NCI-H446 (cell line): ENCODE measurements around the gene PHLDB1.
"Not testable (repeated sequence)": the region's sequence is repeated elsewhere in the genome, so short reads cannot be mapped to it uniquely, and the experiment has no call there.

ENCODE experiments used
- DNase-seq, 2 experiments: peaks; one replicate each; lab custom pipeline; 2025; lab: John Stamatoyannopoulos, UW

The PHLDB1 gene

GRCh38 chr11:118659314-118659952 is 52.0 kb downstream of the PHLDB1 start:
- peak; percentile 67 to 91 for DNase-seq

GRCh38 chr11:118659953-118660680 is 52.7 kb downstream of the PHLDB1 start:
- DNase-seq = no peak

GRCh38 chr11:118660681-118661424 is 53.4 kb downstream of the PHLDB1 start:
- no peak for DNase-seq

GRCh38 chr11:118661425-118662301 is 54.2 kb downstream of the PHLDB1 start:
- DNase-seq = no peak

- no peak for DNase-seq
Observed at GRCh38 chr11:118662401-118663271, 55.2 kb downstream of the PHLDB1 start.

- no peak for DNase-seq
Observed at GRCh38 chr11:118663381-118663780, 56.0 kb downstream of the PHLDB1 start.

- no peak for DNase-seq
Observed at GRCh38 chr11:118663902-118664301, 56.5 kb downstream of the PHLDB1 start.

GRCh38 chr11:118666371-118666770 is 59.0 kb downstream of the PHLDB1 start:
- DNase-seq = no peak

GRCh38 chr11:118670063-118670462 is 62.6 kb downstream of the PHLDB1 start:
- DNase-seq = no peak

GRCh38 chr11:118671254-118671653 is 63.8 kb downstream of the PHLDB1 start:
- DNase-seq = no peak

- DNase-seq = no peak
Observed at GRCh38 chr11:118672846-118673245, 65.4 kb downstream of the PHLDB1 start.

GRCh38 chr11:118673361-118674081 is 66.1 kb downstream of the PHLDB1 start:
- DNase-seq = no peak

- no peak for DNase-seq
Observed at GRCh38 chr11:118674082-118674435, 66.6 kb downstream of the PHLDB1 start.

GRCh38 chr11:118677977-118678376 is 70.6 kb downstream of the PHLDB1 start:
- no peak for DNase-seq

- not testable (repeated sequence) for DNase-seq
Observed at GRCh38 chr11:118678908-118679307, 71.5 kb downstream of the PHLDB1 start.

- no peak for DNase-seq
Observed at GRCh38 chr11:118679483-118679882, 72.1 kb downstream of the PHLDB1 start, which contains the start of gene TREH. Gene TREH, minus strand, starts transcription at chr11:118679650. Its CDS starts 23 bp downstream, at chr11:118679627.

- no peak for DNase-seq
Observed at GRCh38 chr11:118682372-118682771, 75.0 kb downstream of the PHLDB1 start.

GRCh38 chr11:118682939-118683338 is 75.5 kb downstream of the PHLDB1 start:
- DNase-seq = not testable (repeated sequence)

- DNase-seq = no peak
Observed at GRCh38 chr11:118684187-118684586, 76.8 kb downstream of the PHLDB1 start.

- DNase-seq = no peak
Observed at GRCh38 chr11:118687906-118688305, 80.5 kb downstream of the PHLDB1 start.
